Astrocyte of the cerebellum (primary cell): ENCODE results near the gene PRDM16.

Experiments
- DNase-seq: peaks from one replicate; pipeline ENCODE4 v3.0.0-alpha.2; 2011; ENCODE audit warnings: low read depth
- H3K4me3 ChIP-seq: 2 replicates; pipeline ENCODE4 v1.5.1; 2011; ENCODE audit warnings: mild to moderate bottlenecking, low read depth, low read length, moderate library complexity
- in situ Hi-C: cut with HindIII; loops from 2 replicates; pipeline ENCODE4 v1.10.0; 2017; ENCODE audit warnings: low sequenced_read_pairs
- TF ChIP-seq, protein P1 (sequence below): IDR thresholded peaks from 2 replicates; pipeline ENCODE4 v1.5.1; 2012; ENCODE audit warnings: low read length, low read depth, moderate library complexity, mild to moderate bottlenecking; ENCODE audit errors: missing control alignments

PRDM16 gene

DNA sequence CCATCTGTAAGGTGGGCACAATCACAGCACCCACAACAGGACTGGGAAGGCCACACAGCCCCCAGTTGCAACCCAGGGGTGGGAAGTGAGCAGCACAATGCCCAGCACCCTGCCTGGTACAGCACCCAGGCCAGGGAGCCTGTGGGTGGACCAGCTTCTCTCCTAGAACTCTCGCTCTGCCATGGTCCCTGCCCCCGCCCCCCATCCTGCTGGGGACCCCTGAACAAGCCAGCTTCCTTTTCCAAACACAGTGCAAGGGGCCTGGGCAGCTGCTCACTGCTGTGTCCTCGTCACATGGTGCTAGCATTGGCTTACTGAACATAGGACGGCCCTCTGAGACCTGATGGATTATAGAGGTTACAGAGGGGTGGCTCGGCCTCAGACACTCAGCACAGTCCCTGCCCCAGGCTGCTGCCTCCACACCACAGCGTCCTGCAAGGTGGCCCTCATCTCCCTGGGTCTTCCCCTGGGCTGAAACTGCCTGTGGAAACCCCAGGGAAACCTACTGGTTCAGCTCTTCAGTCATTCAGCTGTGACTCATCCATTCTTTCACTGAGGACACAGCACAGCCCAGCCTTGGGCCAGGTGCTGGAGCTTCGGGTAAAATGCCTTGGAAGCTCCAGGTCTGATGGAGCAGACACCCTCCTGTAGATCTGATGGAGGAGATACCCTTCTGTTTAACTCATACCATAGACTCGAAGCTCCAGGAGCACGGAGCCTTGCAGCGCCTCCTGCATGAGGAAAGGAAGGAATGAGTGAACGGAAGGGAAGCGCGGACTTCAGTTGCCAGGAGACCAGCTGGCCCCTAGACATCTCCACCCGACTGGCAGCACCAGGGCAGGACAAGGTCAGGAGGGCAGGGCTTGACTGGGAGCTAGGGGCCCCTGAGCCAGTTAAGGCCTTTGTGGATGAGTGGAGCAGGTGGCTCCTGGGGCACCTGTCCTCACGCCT is 8.1 kb upstream of the PRDM16 start:
- DNase-seq, result no peak
- TF ChIP-seq, protein P1, sequence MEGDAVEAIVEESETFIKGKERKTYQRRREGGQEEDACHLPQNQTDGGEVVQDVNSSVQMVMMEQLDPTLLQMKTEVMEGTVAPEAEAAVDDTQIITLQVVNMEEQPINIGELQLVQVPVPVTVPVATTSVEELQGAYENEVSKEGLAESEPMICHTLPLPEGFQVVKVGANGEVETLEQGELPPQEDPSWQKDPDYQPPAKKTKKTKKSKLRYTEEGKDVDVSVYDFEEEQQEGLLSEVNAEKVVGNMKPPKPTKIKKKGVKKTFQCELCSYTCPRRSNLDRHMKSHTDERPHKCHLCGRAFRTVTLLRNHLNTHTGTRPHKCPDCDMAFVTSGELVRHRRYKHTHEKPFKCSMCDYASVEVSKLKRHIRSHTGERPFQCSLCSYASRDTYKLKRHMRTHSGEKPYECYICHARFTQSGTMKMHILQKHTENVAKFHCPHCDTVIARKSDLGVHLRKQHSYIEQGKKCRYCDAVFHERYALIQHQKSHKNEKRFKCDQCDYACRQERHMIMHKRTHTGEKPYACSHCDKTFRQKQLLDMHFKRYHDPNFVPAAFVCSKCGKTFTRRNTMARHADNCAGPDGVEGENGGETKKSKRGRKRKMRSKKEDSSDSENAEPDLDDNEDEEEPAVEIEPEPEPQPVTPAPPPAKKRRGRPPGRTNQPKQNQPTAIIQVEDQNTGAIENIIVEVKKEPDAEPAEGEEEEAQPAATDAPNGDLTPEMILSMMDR, result no peak
- in situ Hi-C loops, result no loop called here
- H3K4me3 ChIP-seq, result no peak overlapping the region

DNA sequence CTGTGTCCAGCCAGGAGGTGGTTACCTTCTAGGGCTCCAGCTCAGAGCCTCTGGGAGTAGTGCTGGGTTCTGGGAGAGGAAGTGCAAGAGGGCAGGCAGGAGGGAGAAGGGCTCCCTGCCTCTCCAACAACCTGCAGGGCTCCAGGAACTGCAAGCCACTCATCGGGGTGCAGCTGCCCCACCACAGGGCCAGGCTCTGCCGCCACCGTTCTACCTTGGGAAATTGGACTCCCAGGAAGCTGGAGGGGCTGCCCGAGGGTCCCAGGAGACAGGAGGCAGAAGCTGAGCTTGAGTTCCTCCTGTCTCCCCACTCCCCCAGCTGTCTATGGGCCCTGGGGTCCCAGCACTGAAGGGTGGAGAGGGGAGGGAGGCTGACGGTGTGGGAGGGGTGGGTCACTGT is 7.4 kb upstream of the PRDM16 start:
- DNase-seq, result no peak
- TF ChIP-seq, protein P1, result no peak
- H3K4me3 ChIP-seq, result no peak overlapping the region
- in situ Hi-C loops, result no loop called here

DNA sequence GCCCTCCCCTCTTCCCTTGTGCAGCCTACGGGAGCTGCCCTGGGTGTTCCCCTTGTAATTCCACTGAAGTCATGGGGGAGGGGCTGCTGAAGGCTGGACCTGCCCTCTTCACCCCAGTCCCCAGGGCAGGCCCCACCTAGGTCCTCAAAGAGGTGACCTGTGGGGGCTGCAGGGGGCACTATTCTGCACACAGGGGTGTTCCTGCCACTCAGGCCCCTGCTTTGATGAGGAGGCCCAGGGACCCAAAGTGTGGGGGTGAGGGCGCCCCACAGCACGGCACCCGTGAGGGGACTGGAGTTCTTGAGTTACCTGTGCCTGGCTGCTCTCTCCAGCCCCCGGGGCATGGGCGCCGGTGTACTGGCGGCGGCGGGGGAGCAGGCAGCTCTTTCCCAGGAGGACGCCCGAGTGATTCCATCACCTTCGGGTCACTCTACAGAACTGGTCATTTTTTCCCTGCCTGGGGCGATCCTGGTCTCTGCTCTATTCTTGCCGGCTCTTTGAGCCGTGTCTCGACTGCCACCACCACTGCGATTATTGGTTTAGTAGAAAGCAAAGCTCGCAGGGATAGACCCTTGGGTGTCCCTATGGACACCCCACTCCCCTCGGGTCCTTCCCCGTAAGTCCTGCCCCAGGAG is 6.9 kb upstream of the PRDM16 start:
- DNase-seq, result no peak
- in situ Hi-C loops, result no loop called here
- TF ChIP-seq, protein P1, result no peak
- no peak overlapping the region for H3K4me3 ChIP-seq

DNA sequence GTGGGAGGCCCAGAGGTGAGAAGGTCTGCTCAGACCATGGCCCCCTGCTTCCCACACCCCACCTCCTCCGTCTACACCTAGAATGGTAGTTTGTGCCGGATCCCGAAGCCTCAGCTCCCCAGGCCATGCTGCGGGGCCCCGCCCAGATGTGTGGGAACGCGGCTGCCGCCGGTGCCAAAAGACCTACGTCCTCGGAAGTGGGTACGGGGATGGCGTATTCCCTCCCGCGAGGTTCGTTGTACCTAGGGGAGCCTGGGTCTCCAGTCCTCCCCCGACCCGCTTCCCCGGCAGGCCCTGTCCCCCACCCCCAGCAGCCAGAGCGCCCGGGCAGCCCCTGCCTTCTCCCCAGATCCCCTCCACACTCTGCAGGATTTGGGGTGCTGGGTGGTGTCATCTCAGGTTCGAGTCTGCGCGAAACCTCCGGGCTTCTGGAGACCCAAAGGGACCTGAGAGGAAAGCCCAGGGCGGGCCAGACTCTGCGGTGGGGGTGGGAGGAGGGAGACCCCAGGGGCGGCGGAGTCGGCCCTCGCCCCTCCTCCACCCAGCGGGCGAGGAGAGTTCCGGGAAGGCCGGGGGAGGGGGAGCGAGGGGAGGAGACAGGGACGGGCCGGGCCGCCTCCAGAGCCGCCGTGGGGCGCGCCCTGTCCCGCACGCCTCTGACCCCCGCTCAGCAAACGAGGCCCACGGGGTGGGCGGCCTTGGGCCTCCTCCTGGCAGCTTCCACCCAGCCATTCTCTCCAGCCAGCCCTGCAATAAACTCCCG is 6.2 kb upstream of the PRDM16 start:
- TF ChIP-seq, protein P1, result no peak
- no peak for DNase-seq
- in situ Hi-C loops, result no loop called here
- H3K4me3 ChIP-seq, result no peak overlapping the region

DNA sequence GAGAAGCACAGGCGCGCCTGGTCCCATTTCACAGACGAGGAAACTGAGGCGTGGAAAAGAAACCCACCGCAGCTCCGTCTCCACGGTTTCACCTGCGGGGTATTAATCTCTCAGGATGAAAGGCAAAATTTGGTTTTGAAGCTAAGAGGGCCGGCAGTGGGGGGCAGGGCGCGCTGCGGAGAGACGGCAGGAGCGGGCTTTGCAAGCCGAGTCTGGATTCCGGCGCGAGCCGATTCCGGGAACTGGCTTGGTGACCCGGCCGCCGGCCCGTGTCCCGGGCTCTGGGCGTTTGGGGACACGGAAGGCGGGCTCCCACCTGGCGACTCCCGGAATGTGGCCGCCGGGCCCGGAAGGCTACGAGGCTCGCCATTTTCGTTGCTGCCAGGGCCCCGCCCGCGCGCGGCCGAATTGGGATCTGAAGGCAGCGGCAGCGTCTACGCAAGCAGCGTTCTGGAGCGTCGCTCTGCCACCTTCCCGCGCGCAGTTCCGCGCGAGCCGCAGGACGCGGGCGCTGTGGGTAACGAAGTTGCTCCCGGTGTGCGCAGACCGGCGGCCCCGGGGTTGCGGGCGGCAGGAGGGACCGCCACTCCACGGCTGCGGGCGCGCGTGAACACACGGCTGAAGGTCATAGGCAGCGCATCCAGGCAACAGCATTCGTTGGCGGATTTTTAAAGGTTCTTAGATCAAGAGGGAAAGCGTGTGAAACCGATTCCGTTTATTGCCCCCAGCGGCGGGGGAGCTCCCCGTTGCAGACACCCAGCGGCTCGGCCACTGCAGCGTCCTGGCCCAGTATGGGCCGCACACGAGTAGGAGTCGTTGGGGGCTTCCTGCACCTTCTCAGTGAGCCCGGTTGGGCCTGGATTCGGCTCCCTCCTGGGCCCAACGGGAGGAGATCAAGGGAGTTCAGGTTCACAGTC is 5.4 kb upstream of the PRDM16 start:
- in situ Hi-C loops, result no loop called here
- no peak overlapping the region for H3K4me3 ChIP-seq
- DNase-seq, result no peak
- TF ChIP-seq, protein P1, result no peak

DNA sequence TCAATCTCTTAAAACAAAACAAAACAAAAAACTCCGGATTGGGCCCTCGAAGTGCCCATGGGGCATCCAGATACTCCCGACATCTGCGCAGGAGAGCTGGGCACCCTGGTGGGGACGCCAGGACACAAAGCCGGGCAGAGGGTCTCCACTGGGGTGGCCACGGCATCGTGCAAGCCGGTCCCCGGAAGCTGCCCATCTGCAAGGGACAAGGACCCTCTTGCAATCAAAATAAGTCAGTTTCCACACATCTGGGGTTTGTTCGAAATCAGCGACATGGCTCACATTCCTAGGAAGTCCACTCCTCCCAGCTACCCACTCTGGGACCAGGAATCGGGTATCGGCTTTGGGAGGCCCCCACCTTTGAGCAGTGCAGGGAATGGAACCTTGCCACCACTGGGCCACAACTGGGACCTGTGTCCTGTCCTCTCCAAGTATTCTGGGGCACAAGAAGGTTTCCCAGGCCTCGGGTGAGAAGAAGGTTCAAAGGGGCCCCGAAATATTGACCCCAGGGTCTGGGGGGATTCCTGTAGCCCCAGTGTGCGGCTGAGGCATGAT is 4.6 kb upstream of the PRDM16 start:
- TF ChIP-seq, protein P1, result no peak
- no peak overlapping the region for H3K4me3 ChIP-seq
- in situ Hi-C loops, result no loop called here
- no peak for DNase-seq
